Hindlimb muscle (tissue), 1 donor: ENCODE results near the gene IL1A. TPM values are rescaled to one million over a fixed set of nuclear protein-coding genes. Genes with fewer than 3 reads are reported as not detected.

ENCODE experiments used
- DNase-seq: peaks from one replicate; pipeline ENCODE4 v3.0.0-alpha.2; 2013
- polyA plus RNA-seq: library from polyadenylated mRNA; unstranded; fragments of 120-200 nt; gene quantifications from one replicate; pipeline ENCODE4 v1.2.1, GENCODE V29; 2013; ENCODE audit not compliant: insufficient read length

The IL1A gene
- polyA plus RNA-seq, 1 donor: not detected

DNA sequence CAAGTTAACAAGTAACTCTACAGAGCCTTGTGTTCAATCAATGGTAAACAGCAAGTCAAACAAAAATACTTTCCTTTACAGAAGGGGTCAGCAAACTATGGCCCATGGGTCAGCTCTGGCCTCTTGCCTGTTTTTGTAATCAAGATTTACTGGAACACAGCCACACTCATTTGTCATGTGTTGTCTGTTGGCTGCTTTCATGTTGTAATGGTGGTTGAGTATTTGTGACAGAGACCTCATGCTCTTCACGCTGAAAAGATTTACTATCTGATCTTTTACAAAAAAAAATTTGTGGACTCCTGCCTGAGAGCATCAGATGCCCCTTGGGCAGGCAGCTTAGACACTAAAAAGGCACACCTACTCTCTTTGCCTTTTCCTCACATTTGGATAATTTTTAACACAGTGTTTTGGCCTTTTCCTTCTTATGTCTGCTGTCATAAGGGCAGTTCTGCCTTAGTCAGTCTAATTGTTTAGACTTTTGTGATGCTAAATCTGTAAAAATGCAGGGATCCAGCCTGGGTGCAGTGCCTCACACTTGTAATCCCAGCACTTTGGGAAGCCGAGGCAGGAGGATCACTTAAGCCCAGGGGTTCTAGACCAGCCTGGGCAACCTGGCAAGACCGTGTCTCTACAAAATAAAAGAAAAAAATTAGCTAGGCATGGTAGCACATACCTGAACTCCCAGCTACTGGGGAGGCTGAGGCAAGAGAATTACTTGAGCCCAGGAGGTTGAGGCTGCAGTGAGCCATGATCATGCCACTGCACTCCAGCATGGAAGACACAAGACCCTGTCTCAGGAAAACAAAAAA, 34.0 kb upstream of the IL1A start:
- no peak for DNase-seq

DNA sequence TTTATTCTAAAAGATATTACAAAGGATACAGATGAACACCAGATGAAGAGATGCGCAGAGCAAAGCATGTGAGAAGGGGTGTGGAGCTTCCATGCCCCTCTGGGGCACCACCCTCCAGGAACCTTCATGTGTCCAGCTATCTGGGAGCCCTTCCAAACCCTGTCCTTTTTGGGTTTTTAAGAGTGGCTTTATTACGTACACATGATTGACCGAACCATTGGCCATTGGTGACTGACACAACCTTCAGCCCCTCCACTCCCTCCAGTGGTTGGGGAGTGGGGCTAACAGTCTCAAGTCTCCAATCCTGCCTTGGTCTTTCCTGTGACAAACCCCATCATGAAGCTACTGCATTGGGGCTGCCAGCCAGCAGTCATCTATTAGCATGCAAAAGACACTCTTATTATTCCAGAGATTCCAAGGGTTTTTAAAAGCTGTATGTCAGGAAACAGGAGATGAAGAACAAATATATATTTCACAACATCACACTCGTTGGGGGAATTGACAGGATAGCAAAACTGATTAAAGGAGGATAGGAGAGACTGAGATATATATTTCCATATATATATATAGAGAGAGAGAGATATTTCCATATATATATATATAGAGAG, 32.9 kb upstream of the IL1A start:
- DNase-seq: no peak

DNA sequence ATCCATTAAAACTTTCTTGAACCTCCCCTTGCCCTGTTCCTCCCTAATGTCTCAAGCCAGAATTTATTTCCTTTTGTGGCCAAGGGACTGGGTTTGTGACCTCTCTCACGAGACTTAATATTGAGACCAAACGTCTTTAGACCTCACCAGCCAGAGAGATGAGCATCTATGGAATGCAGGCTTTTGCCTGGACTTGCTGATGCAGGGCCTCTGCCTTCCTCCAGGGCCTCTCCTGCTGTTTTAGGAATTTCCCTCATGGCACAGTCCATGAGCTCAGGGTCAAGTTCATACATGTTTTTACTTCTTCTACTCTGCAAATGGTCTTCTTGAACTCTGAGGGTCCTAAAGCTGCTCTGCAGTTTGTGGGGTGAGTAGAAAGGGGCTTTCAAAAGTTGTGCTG, 30.0 kb upstream of the IL1A start:
- DNase-seq: no peak

DNA sequence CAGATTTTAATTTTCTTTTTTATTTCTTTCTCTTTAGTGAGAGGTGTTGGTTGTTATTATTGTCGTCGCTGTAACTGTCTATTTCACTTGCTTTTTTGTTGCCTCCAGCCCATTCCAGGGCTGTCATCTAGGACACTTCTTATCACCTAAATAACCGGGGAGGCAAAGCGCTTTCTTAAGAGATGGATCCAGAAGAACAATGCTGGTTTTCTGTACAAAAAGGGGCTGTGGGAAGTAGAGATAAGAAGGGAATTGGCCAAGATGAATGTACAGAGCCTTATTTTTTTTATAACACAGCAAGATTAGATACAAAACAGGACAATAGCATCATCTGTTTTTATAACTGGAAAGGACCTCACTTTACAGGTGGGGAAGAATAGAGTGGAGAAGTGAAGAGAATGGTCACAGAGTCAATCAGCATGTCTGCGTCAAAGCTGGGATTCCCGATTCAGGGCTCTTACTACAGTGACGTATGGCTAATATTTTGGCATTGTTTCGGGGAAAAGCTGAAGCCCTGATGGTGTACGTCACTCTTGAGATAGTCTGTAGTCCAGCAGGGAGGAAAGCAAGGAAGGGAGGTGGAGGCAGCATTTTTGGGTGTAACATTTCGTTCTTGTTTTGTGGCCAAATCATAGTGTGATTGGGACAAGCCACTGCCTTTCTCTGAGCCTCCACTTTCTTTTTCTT, 29.1 kb upstream of the IL1A start:
- DNase-seq: no peak

DNA sequence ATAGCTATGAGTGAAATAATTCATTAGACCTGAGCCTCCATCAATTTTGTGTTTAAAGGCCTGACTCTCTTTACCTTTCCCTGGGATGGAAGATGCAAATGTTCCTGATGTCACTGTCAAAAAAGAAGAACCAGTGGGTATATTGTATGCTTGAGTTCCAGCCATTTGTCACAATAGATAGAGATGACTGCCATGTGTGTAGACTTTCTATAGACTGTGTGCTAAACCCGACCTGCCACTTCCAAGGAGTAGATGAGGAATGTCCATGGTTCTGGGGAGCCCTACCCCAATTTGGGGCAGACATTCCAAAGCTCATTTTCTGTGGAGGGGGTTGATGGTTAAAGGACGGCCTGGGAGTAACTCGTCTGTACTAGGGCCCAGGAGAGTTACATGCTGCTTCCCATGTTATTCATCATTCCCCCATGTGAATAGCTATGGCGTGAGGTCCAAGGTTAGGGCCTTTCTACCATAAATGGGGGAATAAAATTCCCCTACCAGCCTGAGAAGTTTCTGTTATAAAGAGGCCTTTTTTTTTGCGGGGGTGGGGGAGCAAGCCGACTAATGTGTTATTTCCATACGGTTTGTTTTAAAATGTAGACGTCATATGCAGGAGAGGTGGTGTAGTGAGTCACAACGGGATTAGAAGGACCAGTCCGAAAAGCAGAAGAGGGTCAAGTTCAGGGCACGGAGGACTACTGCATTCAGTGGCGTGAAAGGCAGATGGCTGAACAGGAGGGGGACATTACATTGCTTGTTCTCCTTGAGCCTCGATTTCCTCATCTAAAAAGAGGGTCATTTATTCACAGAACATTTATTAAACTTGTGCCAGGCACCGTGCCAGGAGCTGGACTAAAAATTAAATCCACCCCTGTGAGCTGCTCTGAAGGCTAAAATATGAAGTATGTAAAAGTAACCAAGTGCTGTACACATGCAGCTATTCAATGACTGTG, 28.3 kb upstream of the IL1A start:
- DNase-seq: no peak

DNA sequence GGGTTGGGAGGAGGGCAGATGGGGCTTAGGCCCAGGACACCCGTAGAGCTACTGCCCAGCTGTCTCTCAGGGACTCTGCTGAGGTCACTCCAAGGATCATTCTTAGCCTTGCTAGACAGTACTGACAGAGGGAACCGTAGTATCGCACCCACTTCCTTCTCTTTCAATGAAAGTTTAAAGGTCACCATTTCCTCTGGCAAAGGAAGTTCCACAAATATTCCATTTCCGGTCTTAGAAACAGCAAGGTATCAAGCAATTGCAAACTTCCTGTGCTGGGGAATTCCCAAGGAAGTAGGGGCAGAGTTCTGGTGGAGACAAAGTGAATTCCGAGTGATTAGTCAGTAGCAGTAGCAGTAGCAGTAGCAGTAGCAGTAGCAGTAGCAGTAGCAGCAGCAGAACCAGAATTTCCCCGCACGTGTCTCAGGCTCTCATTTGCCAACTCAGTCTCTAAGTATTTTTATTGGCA, 27.6 kb upstream of the IL1A start:
- peak; percentile 15 for DNase-seq

DNA sequence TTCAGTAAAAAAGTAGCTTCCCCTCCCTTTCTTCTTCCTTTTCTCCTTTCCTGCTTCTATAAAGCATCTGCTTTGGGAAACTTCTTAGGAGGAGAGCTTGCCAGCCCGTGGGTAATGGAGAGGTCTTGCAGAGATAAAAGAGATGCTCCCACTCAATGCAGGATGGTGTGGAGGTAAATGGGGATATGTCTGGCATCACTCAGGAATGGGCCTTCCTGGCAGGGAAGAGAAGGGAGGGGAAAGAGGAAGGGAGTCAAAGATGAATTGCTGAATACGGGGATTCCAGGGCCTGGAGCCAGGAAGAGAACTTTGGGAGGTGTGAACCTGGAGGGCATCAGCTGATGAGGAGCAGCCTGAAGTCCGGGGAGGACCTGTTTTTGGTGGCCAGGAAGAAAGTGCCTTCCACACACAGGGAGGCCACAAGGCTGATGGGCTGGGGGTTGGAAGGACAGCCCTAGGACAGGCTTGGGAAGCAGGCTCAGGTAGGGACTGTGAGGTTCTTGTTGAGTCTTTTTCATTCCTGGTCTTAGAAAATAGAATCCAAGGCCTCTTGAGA, 27.1 kb upstream of the IL1A start:
- no peak for DNase-seq

DNA sequence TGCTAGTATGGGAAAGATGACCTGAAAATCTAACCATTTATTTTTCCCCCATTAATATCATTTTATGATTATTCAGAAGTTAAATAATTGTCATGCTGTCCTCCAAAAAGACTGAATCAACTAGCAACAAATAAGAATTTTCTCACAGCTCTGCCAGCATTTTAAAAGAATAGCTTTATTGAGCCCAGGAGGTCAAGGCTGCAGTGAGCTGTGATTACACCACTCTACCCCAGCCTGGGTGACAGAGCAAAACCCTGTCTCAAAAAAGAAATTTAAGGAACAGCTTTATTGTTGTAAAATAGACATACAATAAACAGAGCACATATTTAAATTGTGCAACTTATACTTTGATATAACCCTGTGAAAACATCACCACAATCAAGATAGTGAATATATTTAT, 24.8 kb upstream of the IL1A start:
- DNase-seq: no peak

DNA sequence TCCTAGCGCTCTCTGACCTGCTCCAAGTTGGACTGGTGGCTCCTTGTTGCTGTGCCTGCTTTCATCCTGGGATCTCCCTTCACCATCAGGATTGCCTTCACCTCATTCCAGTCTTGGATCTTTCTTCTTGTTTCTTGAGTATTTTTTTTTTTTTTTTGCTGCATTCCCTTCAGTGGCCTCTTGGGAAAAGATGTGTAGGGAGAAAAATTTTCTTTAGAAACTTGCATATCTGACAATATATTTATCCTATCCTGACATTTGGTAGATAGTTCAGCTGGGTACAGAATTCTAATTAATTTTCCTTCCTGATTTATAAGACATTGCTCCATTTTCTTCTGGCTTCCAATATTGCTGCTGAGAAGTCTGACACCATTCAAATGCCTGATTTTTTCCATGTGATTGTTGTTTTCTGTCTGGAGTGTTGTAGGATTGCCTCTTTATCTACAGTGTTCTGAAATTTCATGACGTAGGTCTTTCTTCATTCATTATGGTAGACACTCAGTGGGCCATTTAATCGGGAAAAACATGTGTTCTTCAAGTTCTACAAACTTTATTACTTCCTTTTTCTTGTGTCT, 23.0 kb upstream of the IL1A start:
- DNase-seq: no peak

DNA sequence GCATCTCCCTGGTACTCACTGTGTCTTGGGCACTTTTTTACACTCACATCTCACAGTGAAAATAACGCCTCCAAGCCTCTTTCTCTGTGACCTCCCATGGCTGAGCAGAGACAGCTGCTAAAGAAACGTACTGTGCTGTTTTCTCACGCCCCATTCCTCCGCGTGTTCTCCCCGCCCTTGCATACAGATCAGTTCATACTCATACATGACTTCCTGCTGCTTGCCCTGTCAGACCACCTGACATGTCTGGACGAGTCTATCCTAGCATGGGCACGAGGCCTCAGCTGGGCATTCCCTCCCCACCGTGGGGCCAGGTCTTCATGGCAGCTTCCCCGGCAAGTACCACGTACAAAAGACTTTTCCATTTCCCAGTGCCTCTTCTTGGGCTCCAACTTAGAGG, 21.2 kb upstream of the IL1A start:
- no peak for DNase-seq

DNA sequence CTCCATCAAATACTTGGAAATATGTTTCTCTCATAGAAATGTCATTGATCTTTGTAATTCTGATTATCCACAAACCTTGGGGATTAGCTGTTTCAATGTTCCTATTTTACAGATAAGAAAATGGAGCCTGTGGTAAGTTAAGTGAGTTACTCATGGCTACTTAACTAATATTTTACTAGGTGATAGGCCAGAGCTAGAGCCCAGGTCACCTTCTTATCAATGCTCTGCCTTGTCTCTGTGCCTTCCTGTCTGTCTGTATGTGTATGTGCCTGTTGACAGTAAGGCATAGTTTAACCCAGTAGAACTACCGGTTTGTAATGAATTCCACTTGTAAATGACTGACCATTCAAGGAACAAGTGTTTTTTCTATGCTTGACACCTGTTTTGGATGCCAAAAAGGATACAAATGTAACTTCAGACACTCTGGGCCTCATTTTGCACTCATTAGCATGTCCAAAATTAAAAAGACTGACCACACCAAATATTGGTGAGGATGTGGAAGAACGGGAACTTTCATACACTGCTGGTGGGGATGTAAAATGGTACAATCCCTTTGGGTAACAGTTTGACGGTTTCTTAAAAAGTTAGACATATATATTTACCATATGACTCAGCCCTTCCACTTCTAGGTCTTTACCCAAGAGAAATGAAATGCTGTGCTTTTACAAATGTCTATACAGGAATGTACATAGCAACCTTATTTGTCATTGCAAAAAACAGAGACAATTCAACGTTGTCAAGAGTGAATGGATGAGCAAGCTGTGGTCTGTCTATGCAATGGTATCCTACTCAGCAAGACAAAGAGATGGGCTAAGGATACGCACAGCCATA, 19.6 kb upstream of the IL1A start:
- no peak for DNase-seq

DNA sequence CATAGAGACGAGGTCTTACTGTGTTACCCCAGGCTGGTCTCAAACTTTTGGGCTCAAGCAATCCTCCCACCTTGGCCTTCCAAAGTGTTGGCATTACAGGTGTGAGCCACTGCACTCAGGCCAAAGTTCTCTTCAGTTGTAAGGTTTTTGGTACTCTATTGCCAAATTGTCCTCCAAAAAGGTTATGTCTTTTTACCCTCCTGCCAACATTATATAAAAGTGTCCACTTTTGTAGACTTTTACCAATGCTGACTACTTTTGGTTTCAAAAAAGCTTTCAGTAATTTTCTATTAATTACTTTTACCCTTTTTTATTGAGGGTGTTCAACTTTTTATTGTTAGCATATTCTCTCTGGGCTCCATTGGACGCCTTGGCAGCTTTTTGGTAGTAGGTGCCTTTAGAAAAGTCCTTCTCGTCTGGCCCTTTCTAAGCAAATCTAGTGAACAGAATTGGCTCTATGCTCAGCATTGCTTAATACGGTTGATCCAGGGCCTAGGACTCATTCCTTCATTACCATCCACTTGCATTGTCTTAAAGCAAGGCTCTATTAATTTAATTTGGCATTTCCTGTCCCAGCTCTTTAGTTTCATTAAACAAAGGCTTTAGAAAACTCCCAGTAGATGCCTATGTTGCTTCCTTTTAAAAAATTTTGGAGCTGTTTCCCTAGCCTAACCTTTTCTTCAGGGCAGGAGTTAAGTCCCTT, 16.7 kb upstream of the IL1A start:
- no peak for DNase-seq

DNA sequence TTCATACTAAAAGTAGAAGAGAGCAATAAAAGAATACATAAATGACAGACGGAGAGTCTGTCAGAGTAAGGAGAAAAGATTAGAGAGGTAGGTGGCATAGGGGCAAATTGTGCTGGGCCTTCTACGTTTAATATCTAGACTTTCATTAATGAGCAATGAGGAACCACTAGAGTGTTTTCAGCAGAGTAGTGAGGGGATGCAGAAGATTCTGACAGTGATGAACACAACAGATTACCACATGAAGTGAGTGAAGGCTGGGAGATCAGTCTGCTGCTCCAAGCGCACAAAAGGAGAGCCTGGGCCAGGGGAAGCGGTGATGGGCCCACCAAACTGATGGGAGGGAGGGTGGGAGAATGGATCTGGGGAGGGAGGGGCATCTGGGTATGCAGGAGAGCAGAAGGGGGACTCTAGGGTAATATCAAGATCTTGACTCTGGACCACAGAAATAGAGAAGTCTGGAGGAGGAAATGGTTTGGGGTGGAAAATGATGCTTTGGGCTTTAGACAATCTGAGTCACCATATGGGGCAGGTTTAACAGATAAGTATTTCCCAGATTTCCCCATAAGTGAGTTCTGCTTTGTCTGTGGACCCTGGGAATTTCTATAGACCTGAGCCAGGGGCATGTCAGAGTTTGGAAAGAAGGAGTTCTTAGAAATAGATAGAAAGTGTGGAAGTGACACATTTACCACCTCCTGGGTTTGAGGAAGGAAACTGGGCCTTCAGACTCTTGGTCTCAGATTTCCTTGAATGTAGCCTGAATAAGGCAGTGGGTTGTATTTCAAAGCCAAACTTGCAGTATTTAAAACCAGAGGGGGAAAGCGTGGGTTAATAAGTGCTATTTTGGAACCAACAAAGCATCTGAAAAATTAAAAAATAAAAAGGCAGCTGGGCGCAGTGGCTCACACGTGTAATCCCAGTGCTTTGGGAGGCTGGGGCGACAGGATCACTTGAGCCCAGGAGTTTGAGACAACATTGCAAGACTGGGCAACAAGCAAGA, 15.0 kb upstream of the IL1A start:
- DNase-seq: no peak

DNA sequence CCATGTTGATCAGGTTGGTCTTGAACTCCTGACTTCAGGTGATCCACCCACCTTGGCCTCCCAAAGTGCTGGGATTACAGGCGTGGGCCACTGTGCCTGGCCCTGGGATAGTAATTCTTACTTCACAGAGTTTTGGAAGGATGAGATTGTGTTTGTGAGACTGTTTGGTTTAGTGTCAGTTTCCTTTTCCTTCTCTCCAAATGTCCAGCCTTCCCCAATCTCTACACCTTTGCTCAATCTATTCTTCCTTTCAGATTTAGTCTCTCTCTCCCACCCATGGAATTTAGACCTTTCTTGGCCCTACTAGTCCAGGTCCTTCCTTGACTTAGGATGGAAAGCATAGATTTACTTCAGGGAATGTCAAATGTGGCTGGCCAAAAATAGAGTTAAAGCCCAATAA, 12.2 kb upstream of the IL1A start:
- DNase-seq: no peak

DNA sequence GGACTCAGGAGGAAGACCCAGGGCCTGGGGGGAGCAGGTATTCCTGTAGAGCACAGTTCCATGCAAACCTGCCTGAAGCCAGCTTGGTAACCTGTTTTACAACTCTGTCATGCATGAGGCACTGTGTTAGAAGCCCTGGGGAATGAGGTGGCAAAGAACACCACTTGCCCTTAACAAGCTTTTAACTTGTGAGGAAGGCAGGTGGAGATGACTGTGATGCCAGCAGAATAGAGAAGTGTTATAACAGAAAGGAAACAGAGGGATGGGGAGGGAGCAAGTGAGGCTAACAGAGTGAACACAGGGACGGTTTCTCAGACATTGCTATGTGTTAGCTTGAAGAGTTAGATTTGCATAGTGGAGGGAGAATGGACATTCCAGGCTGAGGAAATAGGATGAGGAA, 11.5 kb upstream of the IL1A start:
- DNase-seq: no peak

DNA sequence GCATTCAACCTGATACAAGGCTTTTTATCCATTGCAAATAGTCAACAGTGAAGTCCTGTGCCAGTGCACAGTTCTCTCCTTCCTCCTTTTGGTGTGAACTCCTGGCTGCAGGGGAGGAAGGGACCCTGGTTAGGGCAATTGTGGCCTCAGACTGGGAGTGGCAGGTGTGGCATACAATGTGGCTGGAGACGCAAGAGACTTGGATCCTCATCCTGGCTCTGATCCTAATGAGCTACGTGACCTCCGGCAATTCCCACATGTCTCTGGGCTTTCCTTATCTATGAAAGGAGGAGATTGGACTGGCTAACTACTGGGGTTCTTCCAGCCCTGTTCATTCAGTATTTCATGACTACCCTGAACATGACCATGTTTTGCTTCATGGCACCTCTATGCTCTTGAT, 10.5 kb upstream of the IL1A start:
- no peak for DNase-seq

DNA sequence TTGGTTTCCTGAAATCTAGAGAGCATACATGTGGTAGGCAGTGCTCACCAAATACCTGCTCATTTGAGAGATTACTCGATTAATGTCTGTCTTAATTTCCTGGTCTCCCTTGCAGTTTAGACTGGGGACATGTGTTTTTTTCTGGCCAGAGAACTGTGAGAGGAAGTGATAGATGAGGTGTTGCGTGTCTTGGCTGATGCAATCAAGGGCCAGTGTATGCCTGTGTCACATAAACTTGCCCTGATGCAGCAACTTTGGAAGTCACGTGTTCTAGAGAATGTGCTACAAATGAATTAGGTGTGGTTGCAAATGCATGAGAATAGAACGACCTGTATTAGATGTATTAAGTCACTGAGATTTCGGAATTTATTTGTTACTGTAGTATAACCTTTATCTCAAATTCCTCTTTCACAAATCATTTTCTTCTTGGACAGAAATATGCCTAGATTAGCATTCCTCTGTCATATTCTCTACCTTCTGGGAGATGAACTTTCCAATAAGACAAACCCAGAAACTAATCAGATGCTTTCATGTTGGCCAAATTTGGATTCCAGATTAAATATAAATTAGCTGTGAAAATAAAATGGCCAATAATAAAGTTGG, 9.9 kb upstream of the IL1A start:
- DNase-seq: no peak

DNA sequence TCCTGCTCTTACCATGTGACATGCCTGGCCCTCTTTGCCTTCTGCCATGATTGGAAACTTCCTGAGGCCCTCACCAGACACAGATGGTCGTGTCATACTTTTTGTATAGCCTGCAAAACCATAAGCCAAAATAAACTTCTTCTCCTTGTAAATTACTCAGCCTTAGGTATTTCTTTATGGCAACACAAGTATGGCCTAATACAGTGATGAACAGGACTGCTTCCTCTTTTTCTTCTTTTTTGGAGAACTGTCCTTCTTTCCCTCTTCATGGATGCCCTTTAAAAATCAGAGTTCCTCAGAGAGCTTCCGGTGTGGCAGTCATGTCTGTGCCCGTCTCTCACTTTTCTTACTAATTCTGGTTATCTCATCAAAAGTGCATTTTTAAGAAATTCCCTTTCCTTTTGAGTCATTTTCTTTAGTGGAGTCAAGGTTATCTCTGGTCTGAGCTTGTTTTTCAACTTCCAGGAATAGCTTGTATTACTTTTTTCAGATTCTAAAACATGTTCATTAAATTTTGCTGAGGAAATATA, 9.2 kb upstream of the IL1A start:
- no peak for DNase-seq
